Trophoblast cell (in vitro differentiated cells and primary cell): ENCODE measurements around the gene MAP7.

Source experiments
- DNase-seq, 2 donors: peaks; one replicate each; pipeline ENCODE4 v3.0.0-alpha.2; 2016
- H2AFZ ChIP-seq: 2 replicates; pipeline ENCODE4 v1.6.1; 2013; ENCODE audit warnings: low read length, moderate library complexity, mild to moderate bottlenecking; ENCODE audit not compliant: insufficient read depth, poor library complexity
- H2AK5ac ChIP-seq: 2 replicates; pipeline ENCODE4 v1.6.1; 2013; ENCODE audit warnings: mild to moderate bottlenecking, low read length
- H2BK120ac ChIP-seq: 2 replicates; pipeline ENCODE4 v1.6.1; 2013; ENCODE audit warnings: low read length, mild to moderate bottlenecking, moderate library complexity; ENCODE audit not compliant: insufficient read depth, poor library complexity
- H2BK12ac ChIP-seq: 2 replicates; pipeline ENCODE4 v1.6.1; 2013; ENCODE audit warnings: mild to moderate bottlenecking, low read length, moderate library complexity
- H2BK5ac ChIP-seq: 2 replicates; pipeline ENCODE4 v1.6.1; 2013; ENCODE audit warnings: low read length, low read depth, moderate library complexity, mild to moderate bottlenecking; ENCODE audit not compliant: poor library complexity
- H3K14ac ChIP-seq: 2 replicates; pipeline ENCODE4 v1.6.1; 2013; ENCODE audit warnings: mild to moderate bottlenecking, low read length
- H3K18ac ChIP-seq: 2 replicates; pipeline ENCODE4 v1.6.1; 2013; ENCODE audit warnings: mild to moderate bottlenecking, low read length
- H3K23ac ChIP-seq: 2 replicates; pipeline ENCODE4 v1.6.1; 2013; ENCODE audit warnings: low read length
- H3K27ac ChIP-seq: 2 replicates; pipeline ENCODE4 v1.5.1; 2013; ENCODE audit warnings: low read depth, mild to moderate bottlenecking, inconsistent platforms, low read length, moderate library complexity
- H3K27me3 ChIP-seq: 2 replicates; pipeline ENCODE4 v1.6.1; 2013; ENCODE audit warnings: inconsistent platforms, mild to moderate bottlenecking, low read length, moderate library complexity; ENCODE audit not compliant: insufficient read depth
- H3K36me3 ChIP-seq, 2 experiments: 1 replicate in 1 of 2; 2 replicates in 1 of 2; pipeline ENCODE4 v1.6.1; 2013; ENCODE audit warnings: low read length in 2 of 2, mild to moderate bottlenecking in 2 of 2, moderate library complexity in 1 of 2; ENCODE audit not compliant: insufficient read depth in 2 of 2, control insufficient read depth in 1 of 2
- H3K4ac ChIP-seq: 2 replicates; pipeline ENCODE4 v1.6.1; 2013; ENCODE audit warnings: low read depth, mild to moderate bottlenecking, low read length, moderate library complexity
- H3K4me1 ChIP-seq, 2 experiments: 1 replicate in 1 of 2; 2 replicates in 1 of 2; pipeline ENCODE4 v1.6.1; 2013; ENCODE audit warnings: low read length in 2 of 2, mild to moderate bottlenecking in 2 of 2, moderate library complexity in 1 of 2; ENCODE audit not compliant: insufficient read depth in 2 of 2, control insufficient read depth in 1 of 2
- H3K4me2 ChIP-seq: 2 replicates; pipeline ENCODE4 v1.6.1; 2013; ENCODE audit warnings: inconsistent platforms, mild to moderate bottlenecking, low read length, moderate library complexity
- H3K4me3 ChIP-seq: 2 replicates; pipeline ENCODE4 v1.5.1; 2013; ENCODE audit warnings: mild to moderate bottlenecking, low read depth, low read length, inconsistent platforms
- H3K79me1 ChIP-seq: one replicate; pipeline ENCODE4 v1.6.1; 2013; ENCODE audit warnings: low read length
- H3K79me2 ChIP-seq: 2 replicates; pipeline ENCODE4 v1.6.1; 2013; ENCODE audit warnings: low read length, mild to moderate bottlenecking; ENCODE audit not compliant: control insufficient read depth, insufficient read depth, poor library complexity
- H3K9ac ChIP-seq: 2 replicates; pipeline ENCODE4 v1.6.1; 2013; ENCODE audit warnings: mild to moderate bottlenecking, low read length
- H3K9me3 ChIP-seq: 2 replicates; pipeline ENCODE4 v1.6.1; 2013; ENCODE audit warnings: low read depth, mild to moderate bottlenecking, control low read depth, inconsistent platforms, low read length; ENCODE audit not compliant: insufficient read depth
- H4K12ac ChIP-seq: 2 replicates; pipeline ENCODE4 v1.6.1; 2013; ENCODE audit warnings: low read depth, mild to moderate bottlenecking, low read length, moderate library complexity
- H4K8ac ChIP-seq: 2 replicates; pipeline ENCODE4 v1.6.1; 2013; ENCODE audit warnings: low read depth, mild to moderate bottlenecking, low read length, moderate library complexity
- H4K91ac ChIP-seq: one replicate; pipeline ENCODE4 v1.6.1; 2013; ENCODE audit warnings: low read depth, mild to moderate bottlenecking, low read length, moderate library complexity
- WGBS: extraction: QIAGEN DNeasy Blood & Tissue Kit; methylation state at CpG from one replicate; pipeline ENCODE4 v1.1.7; 2013; ENCODE audit warnings: missing lambda C conversion rate; ENCODE audit not compliant: insufficient read length, insufficient coverage; ENCODE audit errors: extremely low coverage; 5-methylcytosine and 5-hydroxymethylcytosine counted together

Gene MAP7

GRCh38 chr6:136343700-136344099 is 206.5 kb downstream of the MAP7 start:
- Histone ChIP-seq H3K4me2 (no peak overlapping the region), H4K8ac (no peak overlapping the region), H3K79me2 (no peaks in the 10 kb centered on the region), H3K27ac (no peak overlapping the region), H2BK12ac (no peak overlapping the region), H2AK5ac (no peak overlapping the region), H3K14ac (no peak overlapping the region), H3K9ac (no peak overlapping the region), H3K27me3 (no peaks in the 10 kb centered on the region), H2BK120ac (no peak overlapping the region), H4K91ac (no peak overlapping the region), H3K18ac (no peak overlapping the region), H3K23ac (no peak overlapping the region), H3K4ac (no peak overlapping the region), H4K12ac (no peak overlapping the region), H3K9me3 (no peaks in the 10 kb centered on the region), H3K79me1 (no peaks in the 10 kb centered on the region), H2AFZ (no peak overlapping the region), H3K4me3 (no peak overlapping the region), H3K4me1 (no peaks in the 10 kb centered on the region), H2BK5ac (no peak overlapping the region), H3K36me3 (peaks cover 5 to 7% of the 10 kb centered on the region in 2 experiments)
- no peak for DNase-seq
- no CpG with 5 or more reads among the region's 1 CpG for WGBS

- Histone ChIP-seq H3K9me3 (no peaks in the 10 kb centered on the region), H2BK120ac (no peak overlapping the region), H2AFZ (no peak overlapping the region), H3K23ac (no peak overlapping the region), H4K8ac (no peak overlapping the region), H3K4me3 (no peak overlapping the region), H2BK5ac (no peak overlapping the region), H4K91ac (no peak overlapping the region), H3K4me2 (no peak overlapping the region), H3K27me3 (no peaks in the 10 kb centered on the region), H3K79me2 (no peaks in the 10 kb centered on the region), H3K36me3 (peaks cover 5% of the 10 kb centered on the region in 2 experiments), H3K27ac (no peak overlapping the region), H2BK12ac (no peak overlapping the region), H3K4ac (no peak overlapping the region), H2AK5ac (no peak overlapping the region), H3K18ac (no peak overlapping the region), H3K14ac (no peak overlapping the region), H3K4me1 (no peaks in the 10 kb centered on the region), H3K9ac (no peak overlapping the region), H3K79me1 (no peaks in the 10 kb centered on the region), H4K12ac (no peak overlapping the region)
- no peak for DNase-seq
- WGBS = 100% methylated on average over 1 of the region's 2 CpGs
Measured at GRCh38 chr6:136343275-136343674, 206.9 kb downstream of the MAP7 start.

- no CpG with 5 or more reads among the region's 3 CpGs for WGBS
- no peak overlapping the region for H3K18ac ChIP-seq
- no peak overlapping the region for H3K27ac ChIP-seq
Measured at GRCh38 chr6:136341967-136342366, 208.3 kb downstream of the MAP7 start.

GRCh38 chr6:136341367-136341766 is 208.9 kb downstream of the MAP7 start:
- no CpG with 5 or more reads among the region's 3 CpGs for WGBS
- no peak overlapping the region for H3K4me3 ChIP-seq
- no peak overlapping the region for H3K18ac ChIP-seq
- no peak overlapping the region for H3K23ac ChIP-seq
- H4K91ac ChIP-seq = no peak overlapping the region
- H2BK120ac ChIP-seq = no peak overlapping the region
- H4K12ac ChIP-seq = no peak overlapping the region
- H2BK12ac ChIP-seq = no peak overlapping the region
- no peak overlapping the region for H2BK5ac ChIP-seq
- H3K4me1 ChIP-seq = no peaks in the 10 kb centered on the region
- no peak overlapping the region for H3K4me2 ChIP-seq
- H3K14ac ChIP-seq = no peak overlapping the region
- no peak for DNase-seq
- H2AK5ac ChIP-seq = no peak overlapping the region
- H3K79me1 ChIP-seq = no peaks in the 10 kb centered on the region
- no peaks in the 10 kb centered on the region for H3K9me3 ChIP-seq
- H3K36me3 ChIP-seq = peaks cover 5% of the 10 kb centered on the region in 2 experiments
- no peak overlapping the region for H3K4ac ChIP-seq
- H4K8ac ChIP-seq = no peak overlapping the region
- no peaks in the 10 kb centered on the region for H3K79me2 ChIP-seq
- no peak overlapping the region for H3K27ac ChIP-seq
- no peak overlapping the region for H3K9ac ChIP-seq
- no peaks in the 10 kb centered on the region for H3K27me3 ChIP-seq
- H2AFZ ChIP-seq = no peak overlapping the region

More at GRCh38 chr6:136341967-136342366, 208.3 kb downstream of the MAP7 start:
- H3K4me3 ChIP-seq = no peak overlapping the region
- H4K12ac ChIP-seq = no peak overlapping the region
- H3K27me3 ChIP-seq = no peaks in the 10 kb centered on the region
- H2BK5ac ChIP-seq = no peak overlapping the region
- H3K4ac ChIP-seq = no peak overlapping the region
- H2AFZ ChIP-seq = no peak overlapping the region
- no peaks in the 10 kb centered on the region for H3K4me1 ChIP-seq
- no peak overlapping the region for H2BK12ac ChIP-seq
- no peak overlapping the region for H3K4me2 ChIP-seq
- no peak overlapping the region for H3K23ac ChIP-seq
- no peak overlapping the region for H3K9ac ChIP-seq
- H3K79me2 ChIP-seq = no peaks in the 10 kb centered on the region
- DNase-seq = no peak
- H2AK5ac ChIP-seq = no peak overlapping the region
- H4K91ac ChIP-seq = no peak overlapping the region
- H4K8ac ChIP-seq = no peak overlapping the region
- no peak overlapping the region for H2BK120ac ChIP-seq
- H3K36me3 ChIP-seq = peaks cover 5% of the 10 kb centered on the region in 2 experiments
- no peak overlapping the region for H3K14ac ChIP-seq
- no peaks in the 10 kb centered on the region for H3K9me3 ChIP-seq
- H3K79me1 ChIP-seq = no peaks in the 10 kb centered on the region
